DND-41 (cell line): ENCODE data around the gene DDB1.

Experiments
- EZH2 ChIP-seq: IDR thresholded peaks from 3 replicates; pipeline ENCODE4 v1.6.1; 2012; ENCODE audit warnings: borderline replicate concordance, low read depth, mild to moderate bottlenecking, moderate library complexity, low read length, inconsistent platforms; ENCODE audit not compliant: severe bottlenecking
- TF ChIP-seq, protein P1 (sequence below): IDR thresholded peaks from 2 replicates; pipeline ENCODE4 v1.5.1; 2012; ENCODE audit warnings: borderline replicate concordance, low read length, moderate library complexity, mild to moderate bottlenecking; ENCODE audit not compliant: poor library complexity, severe bottlenecking; ENCODE audit errors: extremely low read depth

DNA sequence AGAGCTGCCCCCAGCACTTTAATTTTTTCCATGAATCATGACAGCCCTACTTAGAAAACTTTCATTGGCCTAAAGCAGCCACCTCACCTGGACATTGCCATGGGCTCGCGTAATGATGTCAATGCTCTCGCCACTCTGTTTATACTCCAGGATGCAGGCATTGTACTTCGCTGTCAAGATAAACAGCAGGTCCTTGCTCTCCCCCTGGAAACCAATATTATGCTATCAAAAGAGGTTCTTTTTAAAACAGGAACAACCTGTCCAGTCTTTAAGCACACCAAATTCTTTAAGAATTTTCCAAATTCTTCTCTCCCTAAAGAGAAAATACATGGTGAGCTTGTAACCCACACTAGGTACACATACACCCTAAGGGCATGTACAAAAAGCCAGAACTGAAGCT is 3.0 kb downstream of the DDB1 start:
- TF ChIP-seq, protein P1, sequence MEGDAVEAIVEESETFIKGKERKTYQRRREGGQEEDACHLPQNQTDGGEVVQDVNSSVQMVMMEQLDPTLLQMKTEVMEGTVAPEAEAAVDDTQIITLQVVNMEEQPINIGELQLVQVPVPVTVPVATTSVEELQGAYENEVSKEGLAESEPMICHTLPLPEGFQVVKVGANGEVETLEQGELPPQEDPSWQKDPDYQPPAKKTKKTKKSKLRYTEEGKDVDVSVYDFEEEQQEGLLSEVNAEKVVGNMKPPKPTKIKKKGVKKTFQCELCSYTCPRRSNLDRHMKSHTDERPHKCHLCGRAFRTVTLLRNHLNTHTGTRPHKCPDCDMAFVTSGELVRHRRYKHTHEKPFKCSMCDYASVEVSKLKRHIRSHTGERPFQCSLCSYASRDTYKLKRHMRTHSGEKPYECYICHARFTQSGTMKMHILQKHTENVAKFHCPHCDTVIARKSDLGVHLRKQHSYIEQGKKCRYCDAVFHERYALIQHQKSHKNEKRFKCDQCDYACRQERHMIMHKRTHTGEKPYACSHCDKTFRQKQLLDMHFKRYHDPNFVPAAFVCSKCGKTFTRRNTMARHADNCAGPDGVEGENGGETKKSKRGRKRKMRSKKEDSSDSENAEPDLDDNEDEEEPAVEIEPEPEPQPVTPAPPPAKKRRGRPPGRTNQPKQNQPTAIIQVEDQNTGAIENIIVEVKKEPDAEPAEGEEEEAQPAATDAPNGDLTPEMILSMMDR, result no peak
- no peak for TF ChIP-seq EZH2
